NCI-H187 (cell line): ENCODE results near the gene SIGLEC10.

Experiments
- DNase-seq, 2 experiments: peaks; one replicate each; lab custom pipeline; 2025; lab: John Stamatoyannopoulos, UW

The SIGLEC10 gene

GRCh38 chr19:51365965-51366388, 51.5 kb downstream of the SIGLEC10 start, which contains the start of gene ETFB:
Gene ETFB (minus strand): TSS chr19:51366388. CDS start chr19:51366326, 62 bp downstream.
- DNase-seq = no peak

GRCh38 chr19:51365211-51365964, 52.1 kb downstream of the SIGLEC10 start:
- DNase-seq = no peak

DNA sequence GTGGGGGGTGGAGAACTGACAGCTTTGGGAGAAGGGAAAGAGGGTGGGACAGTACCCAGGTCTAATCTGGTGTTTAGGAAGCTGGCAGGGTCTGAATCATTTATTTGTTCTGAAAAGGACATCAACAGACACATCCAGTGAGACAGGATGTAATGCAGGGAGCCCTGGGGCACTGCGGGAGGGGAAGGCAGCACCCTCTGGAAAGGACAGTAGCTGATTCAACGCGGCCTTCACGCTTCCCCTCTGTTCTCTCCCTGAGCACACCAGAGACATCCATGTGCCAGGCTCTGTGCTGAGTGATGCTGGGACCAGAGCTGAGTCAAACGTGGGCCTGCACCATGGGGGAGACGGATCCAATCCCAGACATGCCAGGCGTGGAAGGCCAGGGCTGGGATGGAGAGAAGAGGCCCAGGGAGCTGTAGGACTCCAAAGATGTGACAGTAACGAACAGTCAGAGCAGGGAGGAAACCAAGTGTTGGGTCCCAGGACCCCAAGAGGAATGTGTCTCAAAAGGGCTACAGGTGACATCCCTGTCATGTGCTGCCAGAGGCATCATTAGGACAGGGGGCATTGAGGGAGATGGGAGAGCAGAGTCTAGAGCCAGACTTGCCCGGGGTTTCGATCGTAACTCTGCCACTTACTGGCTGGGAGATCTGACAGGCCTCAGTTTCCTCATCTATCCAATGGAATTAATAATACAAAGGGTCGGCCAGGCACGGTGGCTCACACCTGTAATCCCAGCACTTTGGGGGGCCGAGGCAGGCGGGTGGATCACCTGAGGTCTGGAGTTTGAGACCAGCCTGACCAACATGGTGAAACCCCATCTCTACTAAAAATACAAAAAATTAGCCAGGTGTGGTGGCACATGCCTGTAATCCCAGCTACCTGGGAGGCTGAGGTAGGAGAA, 53.0 kb downstream of the SIGLEC10 start:
- no peak for DNase-seq

GRCh38 chr19:51361239-51361638, 56.2 kb downstream of the SIGLEC10 start:
- DNase-seq = no peak
